Esophagus squamous epithelium (tissue), 5 donors: ENCODE measurements around the gene DLEC1. TPM values are rescaled to one million over a fixed set of nuclear protein-coding genes. Genes with fewer than 3 reads are reported as not detected.

Experiments used
- DNase-seq: peaks from one replicate; lab custom pipeline; 2025; lab: John Stamatoyannopoulos, UW
- H3K27ac ChIP-seq, 4 donors: fragments of 200-600 bp; sonication (generic); one replicate each; pipeline ENCODE4 v1.5.1; 2016 to 2019; ENCODE audit warnings: mild to moderate bottlenecking in 1 of 4
- H3K27me3 ChIP-seq, 4 donors: fragments of 200-600 bp; sonication (generic); 1 replicate in 3 of 4; 2 replicates in 1 of 4; pipeline versions ENCODE4 v1.5.1 to v1.6.0; 2017 to 2021; ENCODE audit warnings: antibody characterized with exemption in 1 of 4
- H3K36me3 ChIP-seq, 3 donors: fragments of 200-600 bp; sonication (generic); one replicate each; pipeline ENCODE4 v1.5.1; 2016 to 2019
- H3K4me1 ChIP-seq, 3 donors: fragments of 200-600 bp; sonication (generic); one replicate each; pipeline ENCODE4 v1.5.1; 2017 to 2019
- H3K4me3 ChIP-seq, 4 donors: fragments of 200-600 bp; sonication (generic); 1 replicate in 3 of 4; 2 replicates in 1 of 4; pipeline ENCODE4 v1.5.1; 2016 to 2019; ENCODE audit warnings: mild to moderate bottlenecking in 2 of 4, moderate library complexity in 1 of 4
- H3K9me3 ChIP-seq, 3 donors: fragments of 200-600 bp; sonication (generic); one replicate each; pipeline ENCODE4 v1.5.1; 2016 to 2019
- POLR2A ChIP-seq, 4 donors: fragments of 450-650 bp; IDR thresholded peaks; one replicate each; pipeline ENCODE4 v1.6.1; 2017; ENCODE audit warnings: antibody characterized with exemption in 4 of 4, mild to moderate bottlenecking in 4 of 4, moderate library complexity in 3 of 4
- WGBS, 2 donors: methylation state at CpG; one replicate each; pipeline ENCODE4 v1.1.5; 2018; 5-methylcytosine and 5-hydroxymethylcytosine counted together
- intact Hi-C: fragments of 100-400 bp; cut with DNase I; formaldehyde crosslinking; loops from one replicate; pipeline ENCODE4 v1.15.0; 2022
- total RNA-seq, 4 donors: library from RNA; depleted of rRNA; stranded (reverse); fragments of >200 nt; gene quantifications; one replicate each; pipeline ENCODE4 v1.1.0, GENCODE V29; 2016
- TF ChIP-seq, protein P1 (sequence below), 6 experiments: fragments of 450-650 bp in 4 of 6; fragments of 200-600 bp in 2 of 6; sonication (generic) in 2 of 6; IDR thresholded peaks; one replicate each; pipeline ENCODE4 v1.5.1; 2016 to 2019; ENCODE audit warnings: antibody characterized with exemption in 6 of 6, mild to moderate bottlenecking in 4 of 6, moderate library complexity in 4 of 6
- donor health status: DM: yes; HTN: yes; CAD: no.

DLEC1 gene
- total RNA-seq, 4 donors from 2014 or later = 0.19 TPM; not detected in 3

DNA sequence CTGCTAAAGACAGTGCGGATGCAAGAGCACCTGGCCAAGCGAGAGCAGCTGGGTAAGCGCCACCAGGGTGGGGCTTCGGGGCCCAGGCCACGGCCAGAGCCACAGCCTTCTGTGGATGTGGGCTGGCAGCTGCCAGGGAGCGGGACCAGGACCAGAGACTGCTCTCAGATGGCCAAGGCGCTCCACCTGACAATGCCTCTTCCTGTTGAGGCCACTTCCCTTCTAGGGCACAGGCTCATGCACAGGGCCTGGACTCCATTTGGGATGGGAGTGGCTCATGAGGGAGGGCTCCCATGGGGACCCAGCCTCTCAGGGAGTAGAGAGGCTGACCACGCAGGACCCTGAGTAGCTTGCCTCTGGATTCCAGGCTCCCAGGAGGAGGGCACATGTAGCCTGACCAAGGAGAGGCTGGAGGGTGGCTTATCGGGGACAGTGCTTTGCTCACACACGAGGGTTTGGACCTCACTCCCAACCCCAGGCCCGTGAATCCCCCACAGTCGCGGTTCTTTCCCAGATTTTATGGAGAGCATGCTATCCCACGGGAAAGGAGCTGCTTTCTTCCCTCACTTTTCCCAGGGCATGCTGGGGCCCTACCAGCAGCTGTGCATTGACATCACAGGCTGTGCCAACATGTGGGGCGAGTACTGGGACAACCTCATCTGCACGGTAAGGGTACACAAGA is 72.8 kb downstream of the DLEC1 start:
- intact Hi-C loops = loop anchor here (10.0 kb wide), 2 partner anchors 67 to 363 kb away; no protein-coding TSS in a partner anchor
- Histone ChIP-seq H3K4me3 (no peak overlapping the region), H3K4me1 (peaks cover 0 to 14% (median 0%) of the 10 kb centered on the region in 3 donors), H3K9me3 (no peaks in the 10 kb centered on the region), H3K27ac (no peak overlapping the region), H3K27me3 (no peaks in the 10 kb centered on the region), H3K36me3 (no peaks in the 10 kb centered on the region)
- no peak for DNase-seq
- 70 to 81% methylated on average over 2 to 10 of the region's 16 CpGs for WGBS, 2 donors
- TF ChIP-seq, protein P1, sequence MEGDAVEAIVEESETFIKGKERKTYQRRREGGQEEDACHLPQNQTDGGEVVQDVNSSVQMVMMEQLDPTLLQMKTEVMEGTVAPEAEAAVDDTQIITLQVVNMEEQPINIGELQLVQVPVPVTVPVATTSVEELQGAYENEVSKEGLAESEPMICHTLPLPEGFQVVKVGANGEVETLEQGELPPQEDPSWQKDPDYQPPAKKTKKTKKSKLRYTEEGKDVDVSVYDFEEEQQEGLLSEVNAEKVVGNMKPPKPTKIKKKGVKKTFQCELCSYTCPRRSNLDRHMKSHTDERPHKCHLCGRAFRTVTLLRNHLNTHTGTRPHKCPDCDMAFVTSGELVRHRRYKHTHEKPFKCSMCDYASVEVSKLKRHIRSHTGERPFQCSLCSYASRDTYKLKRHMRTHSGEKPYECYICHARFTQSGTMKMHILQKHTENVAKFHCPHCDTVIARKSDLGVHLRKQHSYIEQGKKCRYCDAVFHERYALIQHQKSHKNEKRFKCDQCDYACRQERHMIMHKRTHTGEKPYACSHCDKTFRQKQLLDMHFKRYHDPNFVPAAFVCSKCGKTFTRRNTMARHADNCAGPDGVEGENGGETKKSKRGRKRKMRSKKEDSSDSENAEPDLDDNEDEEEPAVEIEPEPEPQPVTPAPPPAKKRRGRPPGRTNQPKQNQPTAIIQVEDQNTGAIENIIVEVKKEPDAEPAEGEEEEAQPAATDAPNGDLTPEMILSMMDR (IDR thresholded peaks at IDR 0.05) = no peak
- no peak for TF ChIP-seq POLR2A (IDR thresholded peaks at IDR 0.05)

DNA sequence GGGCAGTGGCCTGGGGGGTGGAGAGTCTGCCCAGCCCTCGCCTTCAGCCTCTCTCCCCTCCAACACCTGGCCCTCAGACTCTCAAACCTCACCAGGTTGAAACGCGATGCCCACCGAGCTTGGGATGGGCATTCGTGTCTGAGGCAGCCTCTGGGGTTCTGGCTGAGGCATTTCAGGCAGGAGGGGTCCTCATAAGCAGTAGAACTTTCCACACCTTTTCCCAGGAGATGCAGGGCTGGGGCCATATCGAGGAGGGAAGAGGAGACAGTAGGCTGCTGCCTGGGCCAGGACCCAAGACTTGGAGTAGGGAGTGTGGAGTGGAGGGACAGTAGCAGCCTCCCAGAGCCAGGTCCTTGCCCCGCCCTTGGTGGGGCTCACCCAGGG is 73.4 kb downstream of the DLEC1 start:
- Histone ChIP-seq H3K4me1 (peaks cover 0 to 8% (median 0%) of the 10 kb centered on the region in 3 donors), H3K27ac (no peak overlapping the region), H3K9me3 (no peaks in the 10 kb centered on the region), H3K36me3 (no peaks in the 10 kb centered on the region), H3K27me3 (no peaks in the 10 kb centered on the region), H3K4me3 (no peak overlapping the region)
- 80 to 87% methylated on average over 5 to 7 of the region's 7 CpGs for WGBS, 2 donors
- intact Hi-C loops = loop anchor here (10.0 kb wide), 2 partner anchors 68 to 362 kb away; no protein-coding TSS in a partner anchor
- no peak for DNase-seq
- TF ChIP-seq, protein P1 (IDR thresholded peaks at IDR 0.05) = no peak
- no peak for TF ChIP-seq POLR2A (IDR thresholded peaks at IDR 0.05)

DNA sequence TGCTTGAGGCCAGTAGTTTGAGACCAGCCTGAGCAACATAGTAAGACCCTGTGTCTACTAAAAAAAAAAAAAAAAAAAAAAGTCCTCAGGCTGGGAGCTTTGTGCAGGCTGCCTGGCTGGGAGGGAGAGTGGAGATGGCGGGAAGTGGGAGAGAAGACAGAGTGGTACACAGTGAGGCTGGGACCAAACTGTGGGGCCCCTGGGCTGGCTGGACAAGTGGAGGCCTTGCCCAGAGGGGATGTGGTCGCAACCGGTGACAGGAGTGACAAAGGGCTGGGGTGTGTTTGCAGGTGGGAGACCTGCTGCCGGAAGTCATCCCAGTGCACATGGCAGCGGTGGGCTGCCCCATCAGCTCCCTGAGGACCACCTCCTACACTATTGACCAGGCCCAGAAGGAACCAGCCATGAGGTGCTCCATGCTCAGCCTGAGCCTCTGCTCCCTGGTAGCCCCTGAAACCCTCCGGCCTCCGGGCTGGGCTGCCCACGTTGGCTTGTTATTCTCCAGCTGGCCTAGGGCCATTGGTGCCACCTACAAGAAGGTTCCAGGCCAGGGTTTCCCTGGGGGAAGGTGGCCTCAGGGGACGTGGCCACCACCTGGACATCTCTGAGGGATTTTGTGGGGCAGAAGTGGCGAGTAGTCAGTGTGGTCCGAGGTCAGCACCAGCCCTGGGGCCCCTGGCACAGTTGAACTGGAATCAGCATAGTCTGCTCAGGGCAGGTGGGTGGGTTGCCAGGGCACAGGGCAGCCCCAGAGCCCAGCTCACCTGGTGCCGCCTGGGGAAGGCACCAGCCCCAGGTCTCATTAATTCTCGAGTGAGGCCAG is 75.3 kb downstream of the DLEC1 start:
- Histone ChIP-seq H3K9me3 (no peaks in the 10 kb centered on the region), H3K27me3 (no peaks in the 10 kb centered on the region), H3K27ac (no peak overlapping the region), H3K36me3 (no peaks in the 10 kb centered on the region), H3K4me1 (peaks cover 0 to 8% (median 0%) of the 10 kb centered on the region in 3 donors), H3K4me3 (no peak overlapping the region)
- intact Hi-C loops = loop anchor here (10.0 kb wide), 2 partner anchors 69 to 361 kb away; no protein-coding TSS in a partner anchor
- DNase-seq = no peak
- TF ChIP-seq, protein P1 (IDR thresholded peaks at IDR 0.05) = no peak
- TF ChIP-seq POLR2A (IDR thresholded peaks at IDR 0.05) = no peak
- 75 to 86% methylated on average over 4 to 8 of the region's 13 CpGs for WGBS, 2 donors

DNA sequence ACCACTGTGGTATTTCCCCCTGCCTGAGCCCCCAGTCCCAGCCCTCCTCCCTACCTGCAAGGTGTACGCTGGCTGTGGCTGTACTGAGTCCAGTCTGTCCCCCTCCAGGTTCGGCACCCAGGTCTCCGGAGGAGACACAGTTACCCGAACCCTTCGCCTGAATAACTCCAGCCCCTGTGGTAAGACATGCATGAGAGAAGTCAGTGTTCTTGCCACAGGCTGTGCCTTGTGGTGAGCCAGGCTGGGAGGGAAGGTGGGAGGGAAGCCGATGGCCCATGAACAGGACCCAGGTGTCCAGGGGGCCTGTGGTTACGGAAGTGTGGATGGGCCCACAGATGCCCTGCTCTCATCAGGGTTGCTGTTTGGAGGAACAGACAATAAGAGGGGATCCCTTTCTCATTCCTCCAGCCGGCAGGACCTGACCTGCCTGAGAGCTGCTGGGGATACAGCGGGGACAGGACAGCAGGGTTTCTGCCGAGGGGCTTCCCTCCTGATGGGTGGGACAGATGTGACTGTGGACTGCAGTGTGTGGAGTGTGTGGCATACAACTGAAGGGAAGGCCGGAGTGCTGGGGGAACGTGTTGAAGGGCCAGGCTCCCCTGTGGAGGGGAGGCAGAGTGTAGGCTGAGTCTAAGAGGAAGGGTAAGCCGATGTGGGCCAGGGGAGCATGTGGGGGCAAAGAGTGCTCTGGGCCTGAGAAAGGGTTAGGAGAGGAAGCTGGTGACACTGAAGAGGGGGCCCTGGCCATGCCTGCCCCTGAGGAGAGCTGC is 76.1 kb downstream of the DLEC1 start:
- TF ChIP-seq, protein P1 (IDR thresholded peaks at IDR 0.05) = no peak
- no peak for TF ChIP-seq POLR2A (IDR thresholded peaks at IDR 0.05)
- intact Hi-C loops = loop anchor here (10.0 kb wide), 2 partner anchors 70 to 360 kb away; no protein-coding TSS in a partner anchor
- Histone ChIP-seq H3K9me3 (no peaks in the 10 kb centered on the region), H3K4me3 (no peak overlapping the region), H3K4me1 (peaks cover 0 to 8% (median 0%) of the 10 kb centered on the region in 3 donors), H3K27ac (no peak overlapping the region), H3K27me3 (no peaks in the 10 kb centered on the region), H3K36me3 (peaks cover 0 to 7% (median 3%) of the 10 kb centered on the region in 3 donors)
- no peak for DNase-seq
- WGBS, 2 donors = 75 to 79% methylated on average over 7 to 8 of the region's 13 CpGs
